Natural killer cell treated with Interleukin-12 subunit alpha and Interleukin-12 subunit beta and Interleukin-15 and Interleukin-18, amount 100 ng/mL, for 72 hours (primary cell): Measurements from ENCODE around the gene FOXN3. TPM values are rescaled to one million over a fixed set of nuclear protein-coding genes. Genes with fewer than 3 reads are reported as not detected.

Experiments used
- ATAC-seq, 2 donors: fragments of 150-1000 bp; cut with Tn5 transposase in 1 of 2; sonication (Bioruptor Pico), chemical (Tn5 transposase) in 1 of 2; 2 replicates each; pipeline ENCODE4 v1.10.0; 2021
- DNase-seq: peaks from one replicate; pipeline ENCODE4 v3.0.0; 2022; ENCODE audit warnings: low spot score
- H3K27ac Mint-ChIP-seq, 2 donors: 1 replicate in 1 of 2; 2 replicates in 1 of 2; pipeline ENCODE4 v1.8.0; 2022; ENCODE audit warnings: mixed read lengths in 2 of 2, mild to moderate bottlenecking in 1 of 2, moderate library complexity in 1 of 2
- H3K27me3 Mint-ChIP-seq, 2 donors: 1 replicate in 1 of 2; 2 replicates in 1 of 2; pipeline ENCODE4 v1.8.0; 2022; ENCODE audit warnings: mixed read lengths in 2 of 2
- H3K36me3 Mint-ChIP-seq: one replicate; pipeline ENCODE4 v1.8.0; 2022; ENCODE audit warnings: mixed read lengths
- H3K4me1 Mint-ChIP-seq, 2 donors: 1 replicate in 1 of 2; 2 replicates in 1 of 2; pipeline ENCODE4 v1.8.0; 2022; ENCODE audit warnings: low read depth in 2 of 2, mixed read lengths in 2 of 2, mild to moderate bottlenecking in 1 of 2
- H3K4me3 Mint-ChIP-seq: one replicate; pipeline ENCODE4 v1.8.0; 2022; ENCODE audit warnings: mixed read lengths
- H3K9me3 Mint-ChIP-seq: 2 replicates; pipeline ENCODE4 v1.8.0; 2022; ENCODE audit warnings: mixed read lengths
- total RNA-seq, 2 donors: library from RNA; stranded (reverse); gene quantifications; one replicate each; pipeline ENCODE4 v1.2.3, GENCODE V29; 2022

FOXN3 gene
- total RNA-seq, 2 donors from 2014 or later, result 127 to 133 TPM

DNA sequence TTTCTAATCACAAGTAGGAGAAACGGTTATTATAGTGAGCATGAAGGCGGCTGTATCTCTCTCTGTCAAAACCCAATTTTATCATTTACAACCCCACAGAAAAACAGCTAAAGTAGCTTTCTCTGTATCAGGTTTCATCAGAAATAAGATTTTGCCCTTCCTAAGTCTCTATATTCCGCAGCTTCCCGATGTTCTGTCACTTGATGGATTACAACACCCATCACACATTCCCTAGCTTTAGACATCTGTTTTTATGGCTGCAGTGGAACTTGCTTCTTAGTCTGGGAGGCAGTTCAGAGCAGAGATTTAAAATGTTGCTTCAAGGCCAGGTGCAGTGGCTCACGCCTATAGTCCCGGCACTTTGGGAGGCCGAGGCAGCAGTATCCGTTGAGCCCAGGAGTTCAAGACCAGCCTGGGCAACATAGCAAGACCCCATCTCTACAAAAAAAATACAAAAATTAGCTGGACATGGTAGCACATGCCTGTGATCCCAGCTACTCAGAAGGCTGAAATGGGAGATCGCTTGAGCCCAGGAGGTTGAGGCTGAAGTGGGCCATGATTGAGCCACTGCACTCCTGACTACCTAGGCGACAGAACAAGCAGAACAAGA, 27.6 kb upstream of the FOXN3 start:
- peaks cover 45 to 48% of the 10 kb centered on the region in 2 donors for H3K4me1 Mint-ChIP-seq
- peak overlapping the region; percentile 52 for H3K4me3 Mint-ChIP-seq
- no peaks in the 10 kb centered on the region for H3K9me3 Mint-ChIP-seq

DNA sequence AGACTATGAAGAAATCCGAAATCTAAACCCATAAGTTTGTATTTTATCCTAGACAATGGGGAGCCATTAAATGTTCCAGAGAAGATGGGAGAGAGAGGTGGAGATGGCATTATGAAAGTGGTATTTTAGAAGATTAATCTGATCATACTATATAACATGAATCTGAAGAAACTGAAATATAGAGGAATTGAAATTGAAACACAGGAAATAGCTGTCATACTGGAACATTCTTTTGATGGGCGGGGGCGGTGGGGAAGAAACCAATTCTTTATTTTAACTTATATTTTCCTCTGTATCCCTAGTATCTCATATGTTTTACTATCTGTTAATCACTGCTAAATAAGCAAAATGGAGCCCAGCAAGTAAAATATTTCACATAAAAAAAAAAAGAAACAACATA, 27.0 kb upstream of the FOXN3 start:
- H3K27ac Mint-ChIP-seq, result peak overlapping the region; percentile 81 to 94
- H3K4me3 Mint-ChIP-seq, result peak overlapping the region; percentile 52
- DNase-seq (no peak), ATAC-seq (peak in 1 of 2 donors; percentile 62)
- H3K36me3 Mint-ChIP-seq, result no peaks in the 10 kb centered on the region
- peaks cover 41 to 44% of the 10 kb centered on the region in 2 donors for H3K4me1 Mint-ChIP-seq
- H3K9me3 Mint-ChIP-seq, result no peaks in the 10 kb centered on the region
- H3K27me3 Mint-ChIP-seq, result no peaks in the 10 kb centered on the region

More for the DNA sequence above, 27.6 kb upstream of the FOXN3 start:
- H3K27me3 Mint-ChIP-seq, result no peaks in the 10 kb centered on the region
- no peaks in the 10 kb centered on the region for H3K36me3 Mint-ChIP-seq
- peak overlapping the region; percentile 81 to 94 for H3K27ac Mint-ChIP-seq
- ATAC-seq (no peak), DNase-seq (no peak)

DNA sequence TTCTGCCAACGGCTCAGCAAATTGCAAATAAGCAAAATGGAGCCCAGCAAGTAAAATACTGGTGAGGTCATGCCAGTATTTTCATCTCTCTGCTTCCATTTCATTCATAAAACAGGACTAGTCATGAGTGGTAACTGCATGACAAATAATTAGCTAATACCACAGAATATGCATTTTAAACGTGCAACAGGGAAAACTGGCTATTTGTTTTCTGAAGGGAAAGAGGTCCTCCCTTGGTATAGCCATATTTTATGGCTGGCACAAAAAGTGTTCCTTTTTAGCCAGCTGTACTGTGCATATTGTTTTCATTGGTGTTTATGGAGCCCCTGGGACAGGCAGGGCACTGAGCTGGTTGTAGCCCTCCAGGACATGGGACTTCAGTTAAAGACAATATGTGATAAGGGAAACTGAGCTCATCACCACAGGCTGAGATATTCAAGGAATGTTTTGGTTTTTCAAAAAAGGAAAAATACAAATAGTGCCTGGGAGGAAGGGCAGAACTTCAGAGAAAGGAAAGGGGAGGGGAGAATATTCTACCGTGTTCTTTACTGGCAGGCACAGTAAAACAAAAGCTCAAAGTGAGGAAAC, 26.1 kb upstream of the FOXN3 start:
- Mint-ChIP-seq H3K4me3 (peak overlapping the region; percentile 52), H3K27ac (peak overlapping the region; percentile 81 to 94), H3K27me3 (no peaks in the 10 kb centered on the region), H3K4me1 (peaks cover 41 to 43% of the 10 kb centered on the region in 2 donors), H3K9me3 (no peaks in the 10 kb centered on the region), H3K36me3 (no peaks in the 10 kb centered on the region)
- ATAC-seq (no peak), DNase-seq (no peak)

DNA sequence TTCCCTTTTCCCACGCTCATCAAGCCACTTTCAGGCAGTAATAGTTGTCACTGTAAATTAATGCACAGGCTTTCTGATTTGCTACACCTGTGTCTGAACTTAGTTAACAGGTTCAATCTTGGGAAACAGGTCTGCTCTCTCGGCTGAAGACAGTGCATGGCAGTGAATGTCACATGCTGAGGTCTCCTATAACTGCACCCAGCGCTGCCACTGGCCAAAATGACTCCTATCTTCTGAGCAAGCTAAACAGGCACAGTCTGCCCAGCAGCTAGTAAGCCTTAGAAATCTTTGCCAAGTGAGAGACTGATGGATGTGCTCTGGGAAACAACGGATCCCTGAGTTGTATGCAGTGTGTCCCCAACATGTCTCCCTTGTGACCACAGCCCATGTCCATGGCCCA, 25.2 kb upstream of the FOXN3 start:
- Mint-ChIP-seq H3K27ac (peak overlapping the region in 1 of 2 donors; percentile 50), H3K9me3 (no peaks in the 10 kb centered on the region), H3K27me3 (no peaks in the 10 kb centered on the region), H3K4me1 (peaks cover 38 to 42% of the 10 kb centered on the region in 2 donors), H3K36me3 (no peaks in the 10 kb centered on the region), H3K4me3 (no peak overlapping the region)
- DNase-seq (no peak), ATAC-seq (no peak)

DNA sequence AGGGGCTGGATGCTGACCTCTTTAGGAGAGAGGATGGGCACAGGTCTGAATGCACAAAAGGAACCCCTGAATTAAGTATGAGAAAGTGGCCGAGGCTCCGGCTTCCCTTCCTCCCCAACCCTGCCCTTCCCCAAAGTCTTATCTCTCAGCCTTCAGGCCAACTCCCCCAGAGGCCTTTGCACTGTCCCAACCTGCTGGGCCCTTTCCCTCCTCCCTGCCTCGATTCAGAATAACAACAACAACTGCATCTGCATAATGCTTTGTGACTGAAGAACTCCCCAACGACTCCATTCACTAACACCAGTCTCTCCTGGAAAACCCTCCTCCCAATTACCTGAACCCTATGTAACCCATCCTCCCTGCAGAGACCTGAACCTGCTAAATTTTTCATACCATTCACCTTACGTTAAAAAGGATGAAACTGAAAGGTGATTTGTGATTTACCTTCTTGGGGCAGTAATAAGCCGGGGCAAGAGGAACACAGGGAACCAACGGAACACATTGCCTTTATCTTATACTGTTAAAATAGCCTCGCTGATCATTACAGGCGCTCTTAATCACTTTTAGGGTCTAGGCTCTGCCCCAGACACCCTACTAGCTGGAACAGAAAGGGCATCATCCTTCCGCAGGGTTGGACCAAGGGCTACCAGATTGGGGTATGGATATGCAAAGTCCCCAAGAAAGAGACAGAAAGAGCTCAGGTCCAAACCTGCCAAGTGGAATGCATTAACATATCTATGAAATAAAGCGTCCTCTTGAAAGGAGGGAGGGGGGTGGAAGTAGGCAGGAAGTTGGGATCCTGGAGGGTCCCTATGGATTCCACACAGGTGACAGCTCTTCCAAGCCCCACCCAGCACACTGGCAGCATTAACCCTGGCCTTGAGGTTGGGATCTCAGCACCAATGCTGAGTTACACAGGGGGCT, 24.2 kb upstream of the FOXN3 start:
- Mint-ChIP-seq H3K27ac (no peak overlapping the region), H3K4me3 (no peak overlapping the region), H3K27me3 (no peaks in the 10 kb centered on the region), H3K9me3 (no peaks in the 10 kb centered on the region), H3K36me3 (no peaks in the 10 kb centered on the region), H3K4me1 (peaks cover 40 to 46% of the 10 kb centered on the region in 2 donors)
- no peak for ATAC-seq
- no peak for DNase-seq

DNA sequence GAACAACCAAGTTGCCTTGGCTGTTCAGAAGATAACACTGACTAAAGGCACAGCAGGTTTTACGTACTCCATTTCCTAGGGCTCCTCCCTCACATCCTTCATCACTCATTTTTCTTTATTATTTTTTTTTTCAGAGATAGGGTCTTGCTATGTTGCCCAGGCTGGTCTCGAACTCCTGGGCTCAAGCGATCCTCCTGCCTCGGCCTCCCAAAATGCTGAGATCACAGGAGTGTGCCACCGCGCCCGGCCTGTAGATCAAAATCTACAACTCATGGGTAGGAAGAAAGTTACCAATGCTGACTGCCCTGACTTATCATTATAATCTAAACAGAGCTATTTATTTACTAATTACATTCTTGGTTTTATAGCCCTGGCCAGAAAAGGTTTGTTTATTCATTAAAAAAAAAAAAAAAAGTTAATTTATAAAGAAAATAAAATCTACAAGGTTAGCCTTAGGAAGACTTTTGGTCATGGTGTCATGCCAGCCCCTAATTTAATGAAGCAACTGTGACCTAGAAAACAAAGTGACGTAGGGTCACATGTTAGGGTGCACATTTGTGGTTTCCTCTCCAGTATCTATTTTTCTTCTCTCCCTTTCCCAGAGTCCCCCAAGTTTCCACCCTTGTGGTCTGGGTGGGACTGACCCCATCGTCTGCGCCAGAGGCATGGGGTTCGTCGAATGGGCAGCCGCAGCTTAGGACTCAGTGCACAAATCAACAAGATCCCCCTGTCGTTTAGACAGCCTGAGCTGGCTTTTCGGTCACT, 19.0 kb upstream of the FOXN3 start:
- ATAC-seq (peak in 1 of 2 donors; percentile 66), DNase-seq (no peak)
- no peaks in the 10 kb centered on the region for H3K9me3 Mint-ChIP-seq
- no peaks in the 10 kb centered on the region for H3K27me3 Mint-ChIP-seq
- peak overlapping the region; percentile 87 to 89 for H3K27ac Mint-ChIP-seq
- H3K4me1 Mint-ChIP-seq, result peaks cover 40% of the 10 kb centered on the region in 2 donors
- no peaks in the 10 kb centered on the region for H3K36me3 Mint-ChIP-seq
- peak overlapping the region; percentile 71 for H3K4me3 Mint-ChIP-seq

DNA sequence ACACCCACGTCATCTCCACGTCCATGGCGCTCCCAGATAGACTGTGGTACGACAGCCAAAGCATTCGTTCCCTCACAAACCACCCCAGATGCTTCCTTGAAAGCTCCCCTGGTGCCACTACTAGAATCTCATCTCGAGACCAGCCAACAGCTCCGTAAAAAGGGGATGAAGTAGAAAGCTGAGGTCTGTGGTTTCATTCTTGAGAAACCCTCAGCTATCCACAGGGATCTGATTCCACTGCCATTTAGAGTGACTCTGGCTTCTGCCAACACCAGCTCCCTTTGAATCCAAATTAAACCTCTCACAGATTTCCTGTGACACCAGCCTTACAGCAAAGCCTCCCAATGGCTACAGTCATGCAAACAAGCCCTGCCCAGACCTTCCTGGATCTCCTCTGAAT, 18.5 kb upstream of the FOXN3 start:
- ATAC-seq (no peak), DNase-seq (no peak)
- Mint-ChIP-seq H3K27ac (peak overlapping the region; percentile 87 to 89), H3K4me1 (peaks cover 43 to 45% of the 10 kb centered on the region in 2 donors), H3K9me3 (no peaks in the 10 kb centered on the region), H3K4me3 (peak overlapping the region; percentile 71), H3K27me3 (no peaks in the 10 kb centered on the region), H3K36me3 (no peaks in the 10 kb centered on the region)

DNA sequence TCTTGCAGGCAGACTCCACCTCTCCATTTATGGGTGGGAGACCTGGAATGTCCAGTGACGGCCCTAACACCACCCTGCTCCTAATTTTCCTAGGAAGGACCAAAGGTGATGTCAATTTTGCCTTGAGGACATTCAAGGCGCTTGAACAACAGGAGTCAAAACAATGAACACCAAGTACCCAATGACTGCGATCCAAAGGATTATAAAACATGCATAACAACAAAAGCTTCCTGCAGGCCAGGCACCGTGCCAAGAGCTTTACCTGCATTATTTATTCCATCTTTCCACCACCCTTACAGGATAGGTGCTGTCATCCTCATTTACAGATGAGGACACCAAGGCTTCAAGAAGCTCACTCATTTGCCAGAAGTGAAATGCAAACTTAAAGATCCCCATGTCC, 15.2 kb upstream of the FOXN3 start:
- peak overlapping the region; percentile 82 for H3K4me3 Mint-ChIP-seq
- H3K9me3 Mint-ChIP-seq, result no peaks in the 10 kb centered on the region
- DNase-seq (no peak), ATAC-seq (no peak)
- no peaks in the 10 kb centered on the region for H3K36me3 Mint-ChIP-seq
- no peaks in the 10 kb centered on the region for H3K27me3 Mint-ChIP-seq
- peak overlapping the region; percentile 91 to 95 for H3K27ac Mint-ChIP-seq
- peaks cover 53 to 68% of the 10 kb centered on the region in 2 donors for H3K4me1 Mint-ChIP-seq

DNA sequence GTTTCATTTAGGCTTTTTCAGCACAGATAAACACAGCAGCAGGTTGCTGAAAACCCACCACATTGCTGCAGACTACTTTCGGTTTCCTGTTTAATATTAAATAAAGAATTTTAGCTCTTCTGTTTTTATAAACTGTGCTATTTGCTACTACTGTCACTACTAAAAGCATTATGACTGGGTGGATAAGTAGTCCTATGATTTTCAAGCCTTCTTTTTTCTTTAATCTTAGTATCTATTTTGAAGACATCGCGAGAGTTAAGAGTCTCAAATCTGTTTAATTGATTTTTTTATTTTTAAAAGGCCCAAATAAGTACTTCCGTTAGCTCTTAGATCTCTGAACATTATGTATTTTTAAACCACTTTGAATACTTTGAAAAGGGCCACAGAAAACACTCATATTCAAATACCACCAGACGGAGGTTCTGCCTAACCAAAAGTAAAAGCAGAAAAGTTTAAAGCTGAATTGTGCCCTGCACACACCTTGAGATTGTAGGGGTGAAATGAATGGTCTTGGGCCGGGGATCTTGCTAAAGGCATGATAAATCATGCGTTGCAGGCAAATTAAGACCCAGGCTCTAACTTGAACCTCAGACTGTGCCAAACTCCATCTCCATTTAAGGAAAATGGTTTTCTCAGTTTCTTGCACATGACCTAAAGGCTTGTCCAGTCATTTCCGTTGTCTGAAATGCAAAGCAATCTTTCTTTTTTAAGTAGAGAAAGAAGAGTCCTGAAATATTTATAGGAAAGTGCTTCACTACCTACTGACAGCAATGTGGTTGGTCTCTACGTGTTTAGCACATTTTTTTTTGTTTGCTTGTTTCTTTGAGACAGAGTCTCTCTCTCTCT, 13.6 kb upstream of the FOXN3 start:
- Mint-ChIP-seq H3K36me3 (no peaks in the 10 kb centered on the region), H3K9me3 (no peaks in the 10 kb centered on the region), H3K27ac (peak overlapping the region; percentile 91 to 95), H3K4me1 (peaks cover 52 to 62% of the 10 kb centered on the region in 2 donors), H3K4me3 (peak overlapping the region; percentile 82), H3K27me3 (no peaks in the 10 kb centered on the region)
- DNase-seq (peak; percentile 71), ATAC-seq (peak; percentile 91)

DNA sequence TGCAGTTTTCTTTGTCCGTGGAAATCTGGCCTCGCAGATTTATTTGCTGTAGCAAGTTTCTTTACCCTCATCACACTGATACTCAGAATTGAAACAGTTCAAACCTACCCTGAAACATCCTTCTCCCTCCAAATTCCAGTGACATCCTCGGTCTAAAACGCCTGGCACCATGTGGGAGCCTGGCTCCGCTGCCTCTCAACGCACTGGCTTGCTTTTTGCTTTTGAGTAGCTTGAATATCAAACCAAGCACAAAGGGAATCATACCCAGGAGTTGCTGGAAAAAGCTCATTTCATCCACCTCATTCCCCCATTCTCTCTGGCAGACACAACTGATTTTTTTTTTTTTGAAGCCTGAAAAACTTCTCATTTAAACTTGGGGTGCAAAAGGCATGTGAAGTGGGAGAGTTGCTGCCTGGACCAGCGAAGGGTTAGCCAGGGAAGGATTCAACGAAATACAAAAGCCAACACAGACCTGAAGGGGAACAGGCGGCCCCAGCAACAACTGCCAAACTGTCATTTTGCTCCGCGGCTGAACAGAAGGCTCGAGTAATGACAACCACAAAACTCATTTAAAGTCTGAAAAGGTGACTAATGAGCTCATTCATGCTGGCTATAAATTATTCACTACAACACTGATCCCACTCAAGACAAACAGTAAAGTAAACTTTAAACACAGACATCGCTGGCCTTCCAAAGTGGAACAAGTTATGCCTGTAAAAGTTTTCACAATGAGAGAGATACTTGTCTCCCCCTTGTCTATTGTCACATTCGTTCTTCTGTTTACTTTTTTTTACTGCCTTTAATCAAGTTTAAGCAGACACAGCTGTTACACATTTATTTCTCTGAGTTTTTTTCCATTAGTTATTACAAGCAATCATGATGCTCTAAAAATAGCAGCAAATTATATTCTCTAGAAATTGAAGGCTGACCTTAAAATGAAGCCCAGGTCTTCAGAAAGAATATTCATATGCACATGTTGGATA, 12.5 kb upstream of the FOXN3 start:
- no peaks in the 10 kb centered on the region for H3K36me3 Mint-ChIP-seq
- peak overlapping the region; percentile 82 for H3K4me3 Mint-ChIP-seq
- peak overlapping the region; percentile 91 to 95 for H3K27ac Mint-ChIP-seq
- ATAC-seq (peak; percentile 32 to 68), DNase-seq (peak; percentile 67)
- peaks cover 43 to 52% of the 10 kb centered on the region in 2 donors for H3K4me1 Mint-ChIP-seq
- H3K27me3 Mint-ChIP-seq, result no peaks in the 10 kb centered on the region
- no peaks in the 10 kb centered on the region for H3K9me3 Mint-ChIP-seq

DNA sequence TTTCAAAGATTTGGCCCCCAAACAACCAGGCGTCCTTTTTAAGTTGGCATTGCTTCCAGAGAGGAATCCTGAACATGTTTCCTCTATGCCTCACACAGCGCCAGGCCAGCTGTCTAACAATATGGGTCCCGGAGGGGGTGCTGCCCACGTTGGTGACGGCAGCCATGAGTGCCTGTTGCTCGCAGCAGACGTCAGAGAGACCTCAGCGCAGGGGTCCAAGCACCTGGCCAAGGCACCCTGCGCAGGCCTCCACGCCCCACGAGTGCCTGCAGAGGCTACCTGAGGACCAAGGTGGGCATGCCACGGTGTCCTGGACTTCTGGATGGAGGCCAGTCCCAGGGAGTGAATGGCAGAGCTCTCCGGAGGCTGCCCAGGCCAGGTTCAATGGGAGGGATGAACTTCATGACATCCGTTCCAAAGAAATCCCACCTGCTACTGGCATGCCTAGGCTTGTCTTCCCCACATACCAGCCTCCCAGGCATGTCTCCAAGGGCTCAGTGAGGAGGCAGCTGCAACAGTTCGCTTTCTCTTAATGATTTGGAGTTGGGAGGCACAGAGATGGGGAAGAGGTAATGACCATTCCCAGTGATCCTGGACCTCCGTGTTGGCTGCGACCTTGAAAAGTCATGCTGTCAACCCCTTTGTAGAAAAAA, 11.6 kb upstream of the FOXN3 start:
- H3K36me3 Mint-ChIP-seq, result no peaks in the 10 kb centered on the region
- H3K27ac Mint-ChIP-seq, result peak overlapping the region; percentile 91 to 95
- H3K4me3 Mint-ChIP-seq, result peak overlapping the region; percentile 82
- no peaks in the 10 kb centered on the region for H3K27me3 Mint-ChIP-seq
- no peaks in the 10 kb centered on the region for H3K9me3 Mint-ChIP-seq
- DNase-seq, result no peak
- no peak for ATAC-seq
- H3K4me1 Mint-ChIP-seq, result peaks cover 49 to 57% of the 10 kb centered on the region in 2 donors
